GM21723 (cell line): ENCODE measurements around the gene LCE6A.

ENCODE experiments used
- ATAC-seq: cut with Tn5 transposase; IDR thresholded peaks from one replicate; pipeline ENCODE4 v1.9.1; 2021; ENCODE audit warnings: mild to moderate bottlenecking, moderate library complexity; ENCODE audit not compliant: unreplicated experiment

Gene LCE6A

DNA sequence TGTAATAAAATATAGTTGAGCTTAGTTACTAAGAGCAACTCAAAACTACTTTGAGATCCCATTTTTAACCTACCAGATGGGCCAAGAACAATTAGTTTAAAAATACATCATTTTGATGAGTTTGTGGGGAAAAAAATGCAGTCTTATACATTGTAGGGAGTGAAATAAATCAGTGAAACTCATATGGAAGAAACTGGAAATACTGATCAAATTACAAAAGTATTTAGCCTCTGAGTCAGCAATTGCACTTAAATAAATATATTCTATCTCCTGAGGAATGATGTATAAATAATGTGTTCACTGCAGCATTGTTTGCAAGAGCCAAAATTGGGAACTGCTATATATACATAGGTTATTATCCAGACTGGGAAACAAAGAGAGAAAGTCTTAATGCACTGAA, 30.8 kb downstream of the LCE6A start:
- no peak for ATAC-seq

DNA sequence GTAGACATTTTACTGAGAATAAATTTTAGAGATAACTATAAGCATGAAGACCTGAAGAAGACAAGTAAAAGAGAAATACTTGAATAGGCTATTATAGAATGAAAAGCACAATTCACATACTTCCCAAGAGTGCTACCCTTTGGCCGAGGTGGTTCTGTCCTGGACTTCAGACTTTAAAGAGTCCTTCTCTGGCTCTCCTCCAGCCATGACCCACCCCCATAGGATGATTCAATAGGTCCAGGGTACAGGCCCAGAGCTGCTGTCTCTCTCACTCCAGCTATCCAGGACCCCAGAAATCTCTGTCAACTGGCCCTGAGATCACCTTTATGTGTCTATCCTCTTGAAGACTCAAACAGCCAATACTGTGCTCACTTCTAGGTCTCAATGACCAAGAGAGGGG, 34.2 kb downstream of the LCE6A start:
- no peak for ATAC-seq

DNA sequence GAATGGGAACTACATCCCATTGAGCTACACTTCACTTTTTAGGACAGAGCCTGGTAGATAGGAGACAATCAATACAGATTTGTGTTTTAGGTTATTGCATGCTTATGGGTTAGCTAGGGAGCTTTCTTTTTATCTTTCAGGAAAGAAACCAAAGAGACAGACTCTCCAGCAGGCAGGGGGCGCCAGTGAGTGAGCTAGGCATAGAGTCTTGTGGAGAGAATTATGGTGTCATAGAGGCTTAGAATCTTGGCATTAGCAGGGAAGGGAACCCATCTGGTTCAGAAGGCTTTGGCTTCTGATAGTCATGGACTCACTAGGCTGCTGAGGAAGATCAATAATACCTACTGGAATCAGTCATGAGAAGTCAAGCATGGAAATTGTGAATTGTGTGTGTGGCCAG, 35.4 kb downstream of the LCE6A start, which contains the start of gene SMCP:
TSS of gene SMCP (plus strand) at position 281 of the 400 bp plus-strand sequence. CDS start 6,101 bp downstream, outside the sequence.
- ATAC-seq = no peak

DNA sequence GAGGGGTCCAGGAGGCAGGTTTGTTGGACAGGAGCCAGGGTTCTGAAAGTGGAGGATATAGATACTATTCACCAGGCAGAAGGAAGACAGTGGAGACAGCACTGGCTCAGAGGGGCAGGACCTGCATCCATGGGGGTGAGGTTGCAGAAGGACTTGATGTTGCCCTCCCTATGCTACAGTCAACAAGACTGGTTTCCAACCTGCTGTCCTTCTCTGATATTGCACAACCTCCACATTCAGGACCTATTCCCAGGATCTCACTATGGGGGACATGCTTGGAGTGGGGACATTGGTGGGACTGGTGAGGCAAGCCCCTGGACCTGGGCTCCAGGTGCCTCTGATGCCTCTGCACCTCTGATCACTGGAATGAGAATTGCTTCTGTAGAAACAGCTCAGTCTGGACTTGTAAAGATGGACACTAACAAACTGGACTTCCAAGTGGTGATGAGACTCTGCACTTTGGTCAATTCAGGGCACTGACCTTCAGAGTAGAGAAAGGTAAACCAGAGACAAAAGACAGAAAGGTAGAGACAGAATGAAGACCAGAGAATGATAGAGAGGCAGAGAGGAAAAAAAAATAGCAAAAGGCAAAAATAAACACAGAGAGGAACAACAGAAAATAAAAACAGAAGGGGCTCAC, 37.0 kb downstream of the LCE6A start:
- ATAC-seq = no peak

DNA sequence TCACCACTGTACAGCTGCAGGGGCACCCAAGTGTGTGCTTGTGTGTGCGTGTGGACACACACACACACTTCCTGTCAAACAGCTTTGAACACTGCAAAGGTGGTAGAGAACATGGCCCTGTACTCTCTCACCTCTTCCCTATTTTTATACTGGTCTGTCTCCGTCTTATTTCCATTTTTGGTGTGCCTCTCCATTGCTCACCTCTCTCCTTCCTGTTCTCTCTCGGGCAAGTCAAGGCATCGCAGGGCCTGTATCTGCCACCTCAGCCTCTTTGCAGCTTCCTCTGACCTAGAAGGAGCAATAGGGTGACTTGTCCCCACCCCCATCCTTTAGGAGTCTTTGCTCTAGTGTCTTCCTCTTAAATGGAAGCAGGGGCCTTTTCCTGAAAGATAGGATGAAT, 37.7 kb downstream of the LCE6A start:
- ATAC-seq = no peak

DNA sequence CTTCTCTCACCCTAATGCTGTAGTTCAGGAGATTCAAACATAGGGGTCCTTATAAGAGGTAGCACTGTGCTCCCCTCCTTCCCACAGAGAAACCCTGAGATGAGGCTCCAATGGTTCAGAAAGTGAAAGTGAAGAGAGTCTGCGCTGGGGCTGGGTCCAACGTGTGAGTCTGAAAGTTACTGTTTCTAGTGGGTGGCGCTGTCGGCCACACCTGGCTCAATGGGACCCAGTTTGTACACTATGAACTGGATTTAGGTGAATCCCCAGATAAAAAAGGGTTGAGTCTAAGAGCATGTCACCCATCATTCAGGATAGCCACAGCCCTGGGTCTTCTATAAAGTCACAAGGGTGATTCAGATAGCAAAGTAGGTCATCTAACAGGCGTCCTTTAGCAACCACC, 38.3 kb downstream of the LCE6A start:
- ATAC-seq = no peak

DNA sequence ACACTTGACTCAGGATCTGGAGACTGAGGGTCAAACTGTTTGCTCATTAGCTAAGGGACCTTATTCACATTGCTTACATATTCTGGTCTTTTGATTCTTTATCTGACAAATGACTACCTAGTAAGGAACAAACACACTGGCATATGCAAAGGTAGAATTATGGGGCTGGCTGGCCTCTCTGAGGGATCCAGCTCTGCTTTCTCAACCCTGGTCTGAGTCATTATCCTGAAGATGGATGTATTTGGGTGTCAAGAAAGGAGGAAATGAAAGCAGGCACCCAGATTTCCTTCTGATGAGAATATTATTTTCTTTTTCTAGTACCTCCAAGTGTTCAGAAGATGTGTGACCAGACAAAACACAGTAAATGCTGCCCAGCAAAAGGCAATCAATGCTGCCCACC, 41.4 kb downstream of the LCE6A start:
- no peak for ATAC-seq

DNA sequence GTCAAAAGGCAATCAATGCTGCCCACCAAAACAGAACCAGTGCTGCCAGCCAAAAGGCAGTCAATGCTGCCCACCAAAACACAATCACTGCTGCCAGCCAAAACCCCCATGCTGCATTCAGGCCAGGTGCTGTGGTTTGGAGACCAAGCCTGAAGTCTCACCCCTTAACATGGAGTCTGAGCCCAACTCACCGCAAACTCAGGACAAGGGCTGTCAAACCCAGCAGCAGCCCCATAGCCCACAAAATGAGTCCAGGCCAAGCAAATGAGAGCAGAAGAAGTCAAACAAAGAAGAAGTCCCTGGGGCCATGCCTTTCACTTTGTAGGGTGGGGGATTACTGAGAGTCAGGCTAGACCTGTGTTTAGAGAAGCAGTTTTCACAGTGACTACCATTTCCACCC, 41.9 kb downstream of the LCE6A start:
- no peak for ATAC-seq

DNA sequence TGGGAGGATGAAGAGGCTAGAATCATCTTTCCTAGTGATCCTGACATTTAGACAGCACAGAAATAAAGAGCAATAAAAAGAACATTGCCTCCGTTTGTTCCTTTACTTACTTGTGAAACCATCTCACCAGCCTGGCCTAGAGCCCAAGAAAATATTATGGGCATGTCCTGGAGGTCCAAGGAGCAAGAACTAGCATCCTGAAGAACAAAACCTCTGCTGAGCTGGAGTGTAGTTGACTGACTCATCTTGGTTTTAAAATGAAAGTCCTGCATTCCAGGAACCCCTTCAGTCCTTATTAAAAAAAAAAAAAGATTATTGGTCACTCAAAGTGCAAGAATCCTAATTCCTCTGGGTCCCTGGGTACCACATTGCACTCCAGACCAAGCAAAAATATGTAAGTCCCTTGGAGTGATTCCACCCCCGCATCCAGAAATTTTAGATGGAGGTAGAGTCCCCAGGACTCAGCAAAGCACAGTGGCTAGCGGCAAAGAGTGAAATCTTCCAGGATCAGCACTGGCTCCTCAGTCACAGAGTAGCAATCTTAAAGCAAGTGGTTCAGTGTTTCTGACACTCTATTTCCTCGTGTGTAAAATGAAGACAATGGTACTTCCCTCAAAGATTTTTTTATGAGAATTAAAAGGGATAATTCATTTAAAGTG, 42.4 kb downstream of the LCE6A start:
- no peak for ATAC-seq

DNA sequence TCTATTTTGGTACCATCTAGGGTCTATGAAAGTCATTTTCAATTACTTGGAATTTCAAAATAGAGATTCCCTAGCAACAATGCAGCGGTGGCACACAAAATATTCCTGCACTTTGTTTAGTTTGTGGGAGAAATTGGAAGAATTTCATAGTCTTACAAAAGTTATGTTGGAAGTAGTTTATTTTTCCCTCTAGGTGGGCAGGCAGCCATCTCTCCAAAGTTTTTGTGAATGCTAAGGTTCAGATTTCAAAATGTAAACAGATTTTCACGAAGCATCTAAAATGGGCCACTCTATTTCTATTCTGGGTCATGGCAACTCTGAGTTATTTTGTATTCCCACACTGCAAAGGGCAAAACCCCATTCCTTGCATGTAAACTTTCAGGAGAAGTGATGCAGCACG, 43.4 kb downstream of the LCE6A start:
- no peak for ATAC-seq

DNA sequence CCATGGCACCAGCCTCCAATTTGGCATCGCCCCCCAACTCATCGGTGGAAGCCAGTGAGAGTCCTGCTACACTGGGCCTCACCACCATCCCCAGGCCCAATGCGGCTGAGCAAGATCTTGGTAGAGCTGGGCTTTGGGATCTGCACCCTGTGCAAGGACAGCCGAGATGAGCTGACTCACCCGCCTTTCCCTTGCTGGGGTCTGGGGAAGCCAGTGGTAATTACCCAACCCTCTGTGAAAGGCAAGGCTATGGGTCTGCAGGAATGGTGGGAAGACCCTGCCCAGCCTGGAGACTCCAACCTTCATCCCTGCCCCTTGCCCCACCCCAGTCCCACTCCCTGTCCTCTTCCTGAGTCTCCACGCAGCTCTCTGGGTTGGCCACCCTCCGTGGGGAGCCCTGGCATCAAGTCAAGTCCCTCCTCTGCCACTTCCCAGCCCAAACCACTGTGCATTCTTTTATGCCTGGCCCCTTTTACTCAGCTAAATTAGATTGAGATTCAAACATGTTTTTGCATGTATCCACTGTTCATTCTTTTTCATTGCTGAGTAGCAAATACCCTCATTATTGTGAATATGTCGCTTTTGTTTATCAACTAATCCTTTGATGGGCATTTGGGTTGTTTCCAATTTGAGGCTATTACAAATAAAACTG, 44.2 kb downstream of the LCE6A start:
- no peak for ATAC-seq

DNA sequence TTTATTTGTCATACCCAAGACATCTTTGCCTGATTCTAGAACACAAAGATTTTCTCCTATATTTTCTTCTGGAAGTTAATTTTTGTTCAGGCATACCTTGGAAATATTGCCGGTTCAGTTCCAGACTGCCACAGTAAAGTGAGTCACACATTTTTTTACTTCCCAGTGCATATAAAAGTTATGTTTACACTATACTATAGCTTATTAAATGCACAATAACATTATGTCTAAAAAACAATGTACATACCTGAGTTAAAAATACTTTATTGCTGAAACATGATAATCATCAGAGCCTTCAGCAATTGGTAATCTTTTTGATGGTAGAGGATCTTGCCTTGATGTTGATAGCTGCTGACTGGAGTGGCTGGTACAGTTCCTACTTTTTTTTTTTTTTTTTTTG, 45.5 kb downstream of the LCE6A start:
- no peak for ATAC-seq
